Measurements from ENCODE around the gene LSM6.

Gene LSM6

GRCh38 chr4:146161243-146161642, 14.3 kb upstream of the LSM6 start:
- Histone ChIP-seq H3K4me2 (no peak overlapping the region), H4K20me1 (ENCODE audit: insufficient read depth) (no peaks in the 10 kb centered on the region), H2AFZ (ENCODE audit: low read depth) (no peak overlapping the region), H3K9ac (no peak overlapping the region), H3K4me1 (ENCODE audit: low read depth, poor library complexity, severe bottlenecking) (peaks cover 5% of the 10 kb centered on the region), H3K4me3 (IDR thresholded peaks at IDR 0.05; ENCODE audit: insufficient read depth, low read depth, low read length) (no peak overlapping the region), H3K79me2 (ENCODE audit: insufficient read depth, low read depth) (no peaks in the 10 kb centered on the region), H3K36me3 (ENCODE audit: insufficient read depth) (no peaks in the 10 kb centered on the region), H3K27ac (no peak overlapping the region), H3K27me3 (ENCODE audit: insufficient read depth, low read depth) (no peaks in the 10 kb centered on the region)
- no peak for TF ChIP-seq CTCF (conservative IDR thresholded peaks at IDR 0.05; ENCODE audit: low read depth, low read length)

GRCh38 chr4:146165221-146165620, 10.3 kb upstream of the LSM6 start:
- Histone ChIP-seq H3K4me3 (IDR thresholded peaks at IDR 0.05; ENCODE audit: insufficient read depth, low read depth, low read length) (no peak overlapping the region), H3K27ac (no peak overlapping the region), H2AFZ (ENCODE audit: low read depth) (no peak overlapping the region), H3K79me2 (ENCODE audit: insufficient read depth, low read depth) (no peaks in the 10 kb centered on the region), H3K4me2 (no peak overlapping the region), H3K36me3 (ENCODE audit: insufficient read depth) (no peaks in the 10 kb centered on the region), H4K20me1 (ENCODE audit: insufficient read depth) (no peaks in the 10 kb centered on the region), H3K27me3 (ENCODE audit: insufficient read depth, low read depth) (no peaks in the 10 kb centered on the region), H3K4me1 (ENCODE audit: low read depth, poor library complexity, severe bottlenecking) (peaks cover 5% of the 10 kb centered on the region), H3K9ac (no peak overlapping the region)
- TF ChIP-seq CTCF (conservative IDR thresholded peaks at IDR 0.05; ENCODE audit: low read depth, low read length) = no peak

- no peak overlapping the region for H3K4me2 ChIP-seq
- no peaks in the 10 kb centered on the region for H3K79me2 ChIP-seq (ENCODE audit: insufficient read depth, low read depth)
- no peaks in the 10 kb centered on the region for H3K27me3 ChIP-seq (ENCODE audit: insufficient read depth, low read depth)
- H3K27ac ChIP-seq = no peak overlapping the region
- TF ChIP-seq CTCF (conservative IDR thresholded peaks at IDR 0.05; ENCODE audit: low read depth, low read length) = no peak
- H3K9ac ChIP-seq = no peak overlapping the region
- peaks cover 5% of the 10 kb centered on the region for H3K4me1 ChIP-seq (ENCODE audit: low read depth, poor library complexity, severe bottlenecking)
- H3K4me3 ChIP-seq (IDR thresholded peaks at IDR 0.05; ENCODE audit: insufficient read depth, low read depth, low read length) = no peak overlapping the region
- H2AFZ ChIP-seq (ENCODE audit: low read depth) = no peak overlapping the region
- no peaks in the 10 kb centered on the region for H4K20me1 ChIP-seq (ENCODE audit: insufficient read depth)
- no peaks in the 10 kb centered on the region for H3K36me3 ChIP-seq (ENCODE audit: insufficient read depth)
These were observed 9.7 kb upstream of the LSM6 start for GRCh38 chr4:146165840-146166239.

GRCh38 chr4:146170149-146170548, 5.4 kb upstream of the LSM6 start:
- no peaks in the 10 kb centered on the region for H3K79me2 ChIP-seq (ENCODE audit: insufficient read depth, low read depth)
- H3K4me1 ChIP-seq (ENCODE audit: low read depth, poor library complexity, severe bottlenecking) = peaks cover 10% of the 10 kb centered on the region
- H3K4me2 ChIP-seq = no peak overlapping the region
- H3K36me3 ChIP-seq (ENCODE audit: insufficient read depth) = no peaks in the 10 kb centered on the region
- no peaks in the 10 kb centered on the region for H4K20me1 ChIP-seq (ENCODE audit: insufficient read depth)
- H3K4me3 ChIP-seq (IDR thresholded peaks at IDR 0.05; ENCODE audit: insufficient read depth, low read depth, low read length) = no peak overlapping the region
- no peak overlapping the region for H3K9ac ChIP-seq
- no peaks in the 10 kb centered on the region for H3K27me3 ChIP-seq (ENCODE audit: insufficient read depth, low read depth)
- no peak overlapping the region for H3K27ac ChIP-seq
- H2AFZ ChIP-seq (ENCODE audit: low read depth) = no peak overlapping the region
- no peak for TF ChIP-seq CTCF (conservative IDR thresholded peaks at IDR 0.05; ENCODE audit: low read depth, low read length)

Measured in KMS-11 (cell line).